DOHH2 (cell line): ENCODE results near the gene AMIGO3.

Source experiments
- EZH2phosphoT487 ChIP-seq: fragments of 200-600 bp; sonication (generic); IDR thresholded peaks from 2 replicates; pipeline ENCODE4 v1.6.1; 2017; ENCODE audit warnings: borderline replicate concordance, mild to moderate bottlenecking, antibody characterized with exemption, low read length, moderate library complexity, mixed read lengths
- TF ChIP-seq, protein P1 (sequence below): fragments of 200-600 bp; sonication (generic); IDR thresholded peaks from one replicate; pipeline ENCODE4 v1.5.1; 2014; ENCODE audit warnings: antibody characterized with exemption, mild to moderate bottlenecking, low read depth, low read length; ENCODE audit not compliant: poor library complexity, severe bottlenecking

- TF ChIP-seq, protein P1, sequence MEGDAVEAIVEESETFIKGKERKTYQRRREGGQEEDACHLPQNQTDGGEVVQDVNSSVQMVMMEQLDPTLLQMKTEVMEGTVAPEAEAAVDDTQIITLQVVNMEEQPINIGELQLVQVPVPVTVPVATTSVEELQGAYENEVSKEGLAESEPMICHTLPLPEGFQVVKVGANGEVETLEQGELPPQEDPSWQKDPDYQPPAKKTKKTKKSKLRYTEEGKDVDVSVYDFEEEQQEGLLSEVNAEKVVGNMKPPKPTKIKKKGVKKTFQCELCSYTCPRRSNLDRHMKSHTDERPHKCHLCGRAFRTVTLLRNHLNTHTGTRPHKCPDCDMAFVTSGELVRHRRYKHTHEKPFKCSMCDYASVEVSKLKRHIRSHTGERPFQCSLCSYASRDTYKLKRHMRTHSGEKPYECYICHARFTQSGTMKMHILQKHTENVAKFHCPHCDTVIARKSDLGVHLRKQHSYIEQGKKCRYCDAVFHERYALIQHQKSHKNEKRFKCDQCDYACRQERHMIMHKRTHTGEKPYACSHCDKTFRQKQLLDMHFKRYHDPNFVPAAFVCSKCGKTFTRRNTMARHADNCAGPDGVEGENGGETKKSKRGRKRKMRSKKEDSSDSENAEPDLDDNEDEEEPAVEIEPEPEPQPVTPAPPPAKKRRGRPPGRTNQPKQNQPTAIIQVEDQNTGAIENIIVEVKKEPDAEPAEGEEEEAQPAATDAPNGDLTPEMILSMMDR, result no peak
- no peak for TF ChIP-seq EZH2phosphoT487
Observed at GRCh38 chr3:49725906-49726681, 6.6 kb upstream of the AMIGO3 start.
